Gastrocnemius medialis (tissue), 4 donors: ENCODE results near the gene AP5Z1. TPM values are rescaled to one million over a fixed set of nuclear protein-coding genes. Genes with fewer than 3 reads are reported as not detected.

Experiments used
- ATAC-seq, 2 donors: fragments of 150-250 bp; one replicate each; pipeline ENCODE4 v1.9.1; 2016
- DNase-seq, 2 donors: peaks; one replicate each; pipeline ENCODE4 v3.0.0-alpha.2; 2019
- H3K27ac ChIP-seq, 4 donors: fragments of 200-600 bp; sonication (generic); 1 replicate in 1 of 4; 2 replicates in 3 of 4; pipeline ENCODE4 v1.5.1; 2016 to 2018; ENCODE audit warnings: mild to moderate bottlenecking in 2 of 4, moderate library complexity in 1 of 4
- H3K27me3 ChIP-seq, 3 donors: fragments of 200-600 bp; sonication (generic) in 2 of 3; 1 replicate in 1 of 3; 2 replicates in 2 of 3; pipeline versions ENCODE4 v1.5.1 to v1.6.0; 2016 to 2019; ENCODE audit warnings: mild to moderate bottlenecking in 1 of 3, moderate library complexity in 1 of 3
- H3K36me3 ChIP-seq, 2 donors: fragments of 200-600 bp; sonication (generic) in 1 of 2; one replicate each; pipeline ENCODE4 v1.5.1; 2017 to 2018
- H3K4me1 ChIP-seq, 2 donors: fragments of 200-600 bp; sonication (generic) in 1 of 2; one replicate each; pipeline ENCODE4 v1.5.1; 2016 to 2017; ENCODE audit warnings: mild to moderate bottlenecking in 2 of 2
- H3K4me3 ChIP-seq, 4 donors: fragments of 200-600 bp; sonication (generic) in 3 of 4; 1 replicate in 1 of 4; 2 replicates in 3 of 4; pipeline ENCODE4 v1.5.1; 2016 to 2019; ENCODE audit warnings: mild to moderate bottlenecking in 2 of 4
- H3K9me3 ChIP-seq, 3 donors: fragments of 200-600 bp; sonication (generic) in 2 of 3; 1 replicate in 1 of 3; 2 replicates in 2 of 3; pipeline ENCODE4 v1.5.1; 2016 to 2019
- CTCF ChIP-seq, 5 experiments: fragments of 450-650 bp in 3 of 5; fragments of 200-600 bp in 2 of 5; sonication (generic) in 2 of 5; IDR thresholded peaks in 4 of 5; conservative IDR thresholded peaks in 1 of 5; 1 replicate in 4 of 5; 2 replicates in 1 of 5; pipeline ENCODE4 v1.5.1; 2016 to 2019; ENCODE audit warnings: antibody characterized with exemption in 5 of 5, mild to moderate bottlenecking in 3 of 5, moderate library complexity in 3 of 5
- POLR2A ChIP-seq, 2 donors: fragments of 450-650 bp; IDR thresholded peaks; one replicate each; pipeline ENCODE4 v1.6.1; 2017; ENCODE audit warnings: antibody characterized with exemption in 2 of 2, mild to moderate bottlenecking in 2 of 2, moderate library complexity in 2 of 2
- in situ Hi-C, 4 donors: fragments of 200-750 bp; cut with MboI; loops; one replicate each; pipeline versions ENCODE4 v1.15.0 to v1.8.0; 2017; ENCODE audit warnings: low sequenced_read_pairs in 4 of 4
- intact Hi-C: fragments of 100-400 bp; cut with DNase I; formaldehyde crosslinking; loops from one replicate; pipeline ENCODE4 v1.15.1; 2023; ENCODE audit warnings: low total_unique reads
- total RNA-seq, 4 donors: library from RNA; depleted of rRNA; stranded (reverse); fragments of >200 nt; gene quantifications; one replicate each; pipeline versions ENCODE4 v1.1.0 to v1.2.3, GENCODE V29; 2016

Gene AP5Z1
- total RNA-seq, 4 donors from 2014 or later: 10.2 to 18.1 (median 14.6) TPM

GRCh38 chr7:4753598-4754432, 21.6 kb upstream of the AP5Z1 start:
- H3K9me3 ChIP-seq: no peaks in the 10 kb centered on the region
- no peak overlapping the region for H3K4me3 ChIP-seq
- no peaks in the 10 kb centered on the region for H3K27me3 ChIP-seq
- intact Hi-C loops: loop anchor here (1.0 to 2.0 kb wide), 3 partner anchors 71 to 144 kb away; partner anchors contain the start of gene FOXK1
- H3K27ac ChIP-seq: no peak overlapping the region
- DNase-seq (peak; percentile 65 to 66), ATAC-seq (peak; percentile 87 to 95)
- TF ChIP-seq POLR2A (IDR thresholded peaks at IDR 0.05): no peak
- peak; percentile 82 to 96 (median 95) for TF ChIP-seq CTCF (IDR thresholded peaks at IDR 0.05 in 4 of 5, conservative IDR thresholded peaks at IDR 0.05 in 1 of 5)
- H3K4me1 ChIP-seq: no peaks in the 10 kb centered on the region
- H3K36me3 ChIP-seq: peaks cover 0 to 43% of the 10 kb centered on the region in 2 donors
- in situ Hi-C loops: loop anchor here in 2 of 4 donors (5.0 to 25.0 kb wide), 2 partner anchors 72 to 117 kb away; partner anchors contain the start of gene FOXK1 (in 1 of the 2)

GRCh38 chr7:4754433-4755010, 20.9 kb upstream of the AP5Z1 start:
- in situ Hi-C loops (loop anchor here in 2 of 4 donors (5.0 to 25.0 kb wide), 2 partner anchors 72 to 117 kb away; partner anchors contain the start of gene FOXK1 (in 1 of the 2)), intact Hi-C loops (loop anchor here (1.0 kb wide), 2 partner anchors 112 to 144 kb away; no protein-coding TSS in a partner anchor)
- no peak for ATAC-seq
- Histone ChIP-seq H3K9me3 (no peaks in the 10 kb centered on the region), H3K4me1 (no peaks in the 10 kb centered on the region), H3K27ac (no peak overlapping the region), H3K4me3 (no peak overlapping the region), H3K27me3 (no peaks in the 10 kb centered on the region), H3K36me3 (peaks cover 0 to 50% of the 10 kb centered on the region in 2 donors)
- DNase-seq: no peak
- TF ChIP-seq CTCF (IDR thresholded peaks at IDR 0.05 in 4 of 5, conservative IDR thresholded peaks at IDR 0.05 in 1 of 5): no peak
- TF ChIP-seq POLR2A (IDR thresholded peaks at IDR 0.05): no peak

- H3K36me3 ChIP-seq: peaks cover 0 to 55% of the 10 kb centered on the region in 2 donors
- in situ Hi-C loops: loop anchor here in 2 of 4 donors (25.0 kb wide), 1 partner anchor 118 kb away; no protein-coding TSS in a partner anchor
Measured at GRCh38 chr7:4755045-4755444, 20.4 kb upstream of the AP5Z1 start.

GRCh38 chr7:4758111-4758510, 17.3 kb upstream of the AP5Z1 start:
- Histone ChIP-seq H3K27ac (no peak overlapping the region), H3K36me3 (peaks cover 3 to 83% of the 10 kb centered on the region in 2 donors), H3K4me1 (no peaks in the 10 kb centered on the region), H3K4me3 (no peak overlapping the region), H3K9me3 (no peaks in the 10 kb centered on the region), H3K27me3 (no peaks in the 10 kb centered on the region)
- in situ Hi-C loops (loop anchor here in 2 of 4 donors (25.0 kb wide), 1 partner anchor 121 kb away; no protein-coding TSS in a partner anchor), intact Hi-C loops (no loop called here)
- DNase-seq (no peak), ATAC-seq (no peak)
- no peak for TF ChIP-seq CTCF (IDR thresholded peaks at IDR 0.05 in 4 of 5, conservative IDR thresholded peaks at IDR 0.05 in 1 of 5)
- no peak for TF ChIP-seq POLR2A (IDR thresholded peaks at IDR 0.05)

More at GRCh38 chr7:4755045-4755444, 20.4 kb upstream of the AP5Z1 start:
- Histone ChIP-seq H3K4me3 (no peak overlapping the region), H3K27me3 (no peaks in the 10 kb centered on the region), H3K4me1 (no peaks in the 10 kb centered on the region), H3K9me3 (no peaks in the 10 kb centered on the region), H3K27ac (no peak overlapping the region)
- intact Hi-C loops: no loop called here
- ATAC-seq: no peak
- DNase-seq: no peak
- no peak for TF ChIP-seq CTCF (IDR thresholded peaks at IDR 0.05 in 4 of 5, conservative IDR thresholded peaks at IDR 0.05 in 1 of 5)
- TF ChIP-seq POLR2A (IDR thresholded peaks at IDR 0.05): no peak
